Ammon's horn (tissue), 1 donor: ENCODE data around the gene THEMIS.

ENCODE experiments used
- DNase-seq: peaks from one replicate; pipeline ENCODE4 v3.0.0-alpha.2; 2016; ENCODE audit warnings: low spot score

Gene THEMIS

DNA sequence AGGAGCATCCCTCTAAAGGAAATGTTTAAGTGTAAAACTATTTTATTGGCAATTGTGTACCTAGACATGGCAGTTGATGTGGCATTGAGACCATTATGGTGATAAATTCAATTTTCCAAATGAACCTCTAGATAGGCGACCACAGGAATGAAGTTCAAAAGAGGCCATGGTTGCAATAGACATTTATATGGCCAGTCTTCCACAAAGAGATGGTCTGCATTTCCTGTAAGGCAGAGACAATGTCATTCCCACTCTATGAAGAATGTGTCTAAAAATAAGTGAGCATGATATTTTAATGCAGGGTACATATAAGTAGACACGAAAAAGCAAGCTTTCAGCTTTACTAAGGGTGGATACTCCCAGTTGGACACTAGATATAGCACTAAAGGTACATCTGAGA, 40.9 kb downstream of the THEMIS start:
- no peak for DNase-seq

DNA sequence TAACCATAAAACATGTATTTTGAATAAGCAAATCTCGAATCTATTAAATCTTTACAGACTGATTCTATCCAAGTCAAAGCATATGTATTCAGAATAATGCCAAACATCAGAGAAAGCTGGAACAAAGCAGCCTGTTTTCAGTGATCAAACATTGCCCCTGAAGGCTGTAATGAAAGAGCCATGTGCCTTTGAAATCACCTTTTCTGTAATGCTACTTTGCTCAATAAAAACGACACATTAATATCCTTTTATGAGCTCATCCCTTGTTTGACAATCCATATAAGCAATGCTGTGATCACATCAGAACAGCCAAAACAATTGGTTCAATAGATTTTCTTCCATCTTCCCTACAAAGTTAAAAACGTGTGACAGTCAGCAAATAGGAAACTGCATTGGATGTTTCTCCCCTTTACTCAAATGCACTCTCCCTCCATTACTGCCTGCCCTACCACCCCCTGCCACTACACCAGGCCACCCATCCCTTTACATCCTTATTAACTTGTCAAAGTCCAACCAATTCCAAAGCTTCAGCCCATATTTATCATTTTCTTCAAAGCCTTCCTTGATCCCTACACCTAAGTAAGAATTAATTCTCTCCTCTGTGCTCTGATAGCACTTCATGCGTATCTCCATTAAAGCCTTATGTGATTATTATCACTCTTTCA, 42.0 kb downstream of the THEMIS start:
- DNase-seq, result no peak

- DNase-seq, result no peak
These were observed 43.7 kb downstream of the THEMIS start for GRCh38 chr6:127857051-127857637.

GRCh38 chr6:127855542-127856159, 45.2 kb downstream of the THEMIS start:
- DNase-seq, result peak; percentile 71

DNA sequence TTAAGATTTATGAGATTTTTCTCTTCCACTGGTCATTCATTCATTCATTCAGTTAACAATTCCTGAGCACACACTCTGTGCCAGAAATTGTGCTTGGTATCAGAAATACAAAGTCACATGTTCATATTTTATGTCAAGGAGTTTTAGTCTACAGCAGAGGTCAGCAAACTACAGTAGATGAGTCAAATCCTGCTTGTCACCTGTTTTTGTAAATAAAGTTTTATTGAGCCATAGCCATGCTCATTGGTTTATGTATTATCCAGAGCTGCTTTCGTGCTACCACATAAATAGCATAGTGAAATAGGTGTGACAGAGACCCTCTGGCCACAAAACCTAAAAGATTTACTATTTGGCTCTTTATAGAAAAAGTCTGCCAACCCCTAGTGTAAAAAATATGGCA, 46.8 kb downstream of the THEMIS start:
- no peak for DNase-seq

DNA sequence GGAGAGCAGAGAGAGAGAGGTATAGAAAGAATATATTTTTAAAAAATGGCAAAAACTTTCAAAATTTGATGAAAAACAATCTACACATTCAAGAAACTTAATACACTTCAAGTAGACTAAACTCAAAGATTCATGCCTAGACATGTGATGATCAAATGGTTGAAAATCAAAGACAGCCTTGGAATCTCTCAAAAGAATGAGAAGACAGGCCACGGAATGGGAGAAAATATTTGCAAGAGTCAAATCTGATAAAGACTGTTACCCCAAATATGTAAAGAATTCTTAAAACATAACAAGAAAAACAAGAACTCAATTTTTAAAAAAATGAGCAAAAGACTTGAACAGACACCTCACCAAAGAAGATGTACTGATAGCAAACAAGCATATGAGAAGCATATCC, 49.7 kb downstream of the THEMIS start:
- DNase-seq, result no peak

GRCh38 chr6:127845242-127845641, 55.6 kb downstream of the THEMIS start:
- no peak for DNase-seq

GRCh38 chr6:127844529-127844928, 56.3 kb downstream of the THEMIS start:
- no peak for DNase-seq

DNA sequence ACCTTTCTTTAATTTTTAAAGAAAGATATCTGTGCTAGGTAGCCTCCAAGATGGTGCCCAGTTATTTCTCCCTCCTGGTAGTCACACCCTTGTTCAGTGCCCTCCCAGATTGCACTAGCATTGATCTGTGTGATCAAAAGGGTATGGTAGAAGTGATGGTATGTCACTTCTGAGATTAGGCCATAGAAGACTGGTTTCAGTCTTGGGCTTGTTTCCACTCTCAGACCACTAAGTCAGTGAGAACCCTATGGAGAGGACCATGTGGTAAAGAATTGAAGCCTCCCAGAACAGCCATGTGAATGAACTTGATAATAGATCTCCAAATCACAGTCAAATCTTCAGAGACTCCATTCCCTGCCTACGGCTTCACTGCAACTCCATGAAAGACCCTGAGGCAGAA, 57.3 kb downstream of the THEMIS start:
- no peak for DNase-seq

- no peak for DNase-seq
These were observed 58.3 kb downstream of the THEMIS start for GRCh38 chr6:127842562-127842961.

DNA sequence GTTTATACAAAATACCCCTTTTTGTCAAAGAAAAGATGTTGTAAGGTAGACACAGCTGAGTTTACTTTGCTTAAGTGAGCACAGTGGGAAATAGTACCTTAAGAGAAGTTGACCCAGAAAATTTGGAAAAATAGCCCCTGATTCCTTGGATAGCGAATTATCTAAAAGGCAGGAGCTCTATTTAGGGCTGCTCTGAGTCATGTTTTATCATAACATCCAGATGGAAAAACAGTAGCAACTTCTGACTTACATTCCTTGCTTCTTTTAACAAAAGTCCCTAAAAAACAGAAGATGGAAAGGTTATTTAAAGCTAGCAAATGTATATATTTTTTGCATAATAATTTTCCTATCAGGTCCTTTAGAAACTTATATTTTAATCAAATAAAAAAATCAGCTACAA, 59.0 kb downstream of the THEMIS start:
- no peak for DNase-seq

GRCh38 chr6:127834136-127834535, 66.7 kb downstream of the THEMIS start:
- DNase-seq, result no peak

GRCh38 chr6:127833336-127833735, 67.5 kb downstream of the THEMIS start:
- no peak for DNase-seq

GRCh38 chr6:127832381-127832780, 68.5 kb downstream of the THEMIS start:
- DNase-seq, result no peak

DNA sequence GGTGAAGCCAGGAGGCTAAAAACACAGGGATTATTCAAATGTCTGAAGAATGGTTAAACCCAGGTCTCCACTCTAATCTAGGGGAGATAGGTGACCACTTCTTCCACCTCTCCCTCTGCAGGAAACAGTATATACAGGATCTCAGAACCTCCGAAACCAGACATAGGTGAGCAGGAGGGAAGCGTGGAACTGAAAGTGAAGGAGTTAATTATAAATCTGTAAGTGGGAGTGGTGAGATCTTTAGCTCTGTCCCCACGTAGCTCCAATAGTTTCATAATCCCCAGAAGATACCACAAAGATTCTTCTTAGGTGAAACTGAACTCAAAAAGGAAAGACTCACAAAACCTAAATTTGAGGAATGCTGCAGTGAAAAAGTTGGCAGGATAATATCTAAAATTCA, 76.8 kb downstream of the THEMIS start:
- no peak for DNase-seq

- DNase-seq, result no peak
These were observed 79.4 kb downstream of the THEMIS start for GRCh38 chr6:127821431-127821830.

DNA sequence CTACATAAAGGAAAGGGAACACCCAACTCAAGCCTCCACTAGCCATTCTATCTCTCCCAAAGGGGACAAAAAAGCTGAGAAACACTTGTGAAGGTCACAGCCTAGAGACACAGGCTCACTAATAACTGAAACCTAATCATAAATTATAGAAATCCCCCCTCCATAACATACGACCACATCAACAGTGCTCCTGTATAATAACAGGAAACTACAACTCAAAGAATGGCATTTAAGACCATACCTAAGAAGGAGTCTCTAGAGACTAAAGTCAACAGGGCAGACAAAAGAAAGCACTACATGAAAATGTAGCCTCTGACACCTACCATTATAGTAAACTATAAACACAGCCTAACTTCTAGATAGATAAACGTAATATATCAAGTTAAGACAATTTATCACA, 82.7 kb downstream of the THEMIS start:
- no peak for DNase-seq

GRCh38 chr6:127816643-127817042, 84.2 kb downstream of the THEMIS start:
- no peak for DNase-seq

GRCh38 chr6:127813699-127814027, 87.2 kb downstream of the THEMIS start:
- no peak for DNase-seq

GRCh38 chr6:127812985-127813698, 87.7 kb downstream of the THEMIS start:
- DNase-seq, result no peak

GRCh38 chr6:127811900-127812570, 88.8 kb downstream of the THEMIS start:
- DNase-seq, result peak; percentile 31

DNA sequence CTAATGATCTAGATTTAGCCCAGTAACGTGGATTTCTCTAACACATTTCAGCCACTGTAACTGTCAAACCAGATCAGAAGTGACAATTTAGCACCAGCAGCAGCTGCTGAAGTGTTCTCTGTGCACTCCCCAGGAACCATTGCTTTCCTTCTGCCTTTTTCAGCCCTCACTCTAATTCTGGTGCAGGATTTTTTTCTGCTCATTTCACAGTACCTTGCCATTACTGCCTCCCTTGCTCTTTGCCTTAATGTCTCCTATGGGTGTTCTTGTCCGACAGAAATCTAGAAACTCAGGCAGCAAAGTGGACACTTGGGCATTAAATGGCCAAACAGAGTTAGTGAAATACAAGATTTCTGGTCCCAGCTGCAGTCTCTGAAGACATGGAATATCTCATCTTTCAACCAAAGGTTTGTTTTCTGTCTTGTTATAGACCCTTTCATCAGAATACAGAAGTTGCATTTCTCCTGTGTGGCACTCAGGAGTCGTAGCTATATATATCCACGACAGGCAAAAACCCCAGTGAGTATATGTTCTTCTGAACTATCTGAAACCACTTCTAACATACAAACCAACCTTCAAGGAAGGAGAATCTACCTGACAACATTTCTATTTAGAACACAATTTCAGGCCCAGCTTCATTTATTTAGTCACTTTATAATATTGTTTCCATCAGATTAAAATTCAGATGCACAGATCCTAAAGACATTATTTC, 92.9 kb downstream of the THEMIS start:
- no peak for DNase-seq
